Smooth muscle cell (in vitro differentiated cells): ENCODE data around the gene BCLAF1. TPM values are rescaled to one million over a fixed set of nuclear protein-coding genes. Genes with fewer than 3 reads are reported as not detected.

ENCODE experiments used
- DNase-seq: peaks from one replicate; lab custom pipeline; 2025; ENCODE audit not compliant: unreplicated experiment; lab: John Stamatoyannopoulos, UW
- H2AFZ ChIP-seq: fragments of 200-600 bp; sonication (generic); 2 replicates; pipeline ENCODE4 v1.6.0; 2016; ENCODE audit warnings: antibody characterized with exemption, low read depth, mild to moderate bottlenecking
- H3F3A ChIP-seq: fragments of 200-600 bp; sonication (generic); 2 replicates; pipeline ENCODE4 v1.6.0; 2017; ENCODE audit warnings: antibody characterized with exemption, low read depth
- H3K27ac ChIP-seq: fragments of 200-600 bp; sonication (generic); 2 replicates; pipeline ENCODE4 v1.5.1; 2016; ENCODE audit warnings: low read depth, mild to moderate bottlenecking
- H3K27me3 ChIP-seq: fragments of 200-600 bp; sonication (generic); 2 replicates; pipeline ENCODE4 v1.6.1; 2016; ENCODE audit warnings: low read depth, mild to moderate bottlenecking
- H3K36me3 ChIP-seq: fragments of 200-600 bp; sonication (generic); 2 replicates; pipeline ENCODE4 v1.5.1; 2016; ENCODE audit warnings: low read depth
- H3K4me1 ChIP-seq: fragments of 200-600 bp; sonication (generic); 2 replicates; pipeline ENCODE4 v1.5.1; 2016; ENCODE audit warnings: low read depth
- H3K4me2 ChIP-seq: fragments of 200-600 bp; sonication (generic); 2 replicates; pipeline ENCODE4 v1.6.0; 2016; ENCODE audit warnings: mild to moderate bottlenecking
- H3K4me3 ChIP-seq: fragments of 200-600 bp; sonication (generic); 2 replicates; pipeline ENCODE4 v1.5.1; 2016; ENCODE audit warnings: mild to moderate bottlenecking
- H3K79me2 ChIP-seq: fragments of 200-600 bp; sonication (generic); 2 replicates; pipeline ENCODE4 v1.6.0; 2016; ENCODE audit warnings: low read depth, mild to moderate bottlenecking
- H3K9ac ChIP-seq: fragments of 200-600 bp; sonication (generic); 2 replicates; pipeline ENCODE4 v1.6.0; 2016; ENCODE audit warnings: low read depth
- H3K9me3 ChIP-seq: fragments of 200-600 bp; sonication (generic); replicated peaks from 2 replicates; pipeline ENCODE4 v1.5.1; 2016; ENCODE audit warnings: low read depth
- H4K20me1 ChIP-seq: fragments of 200-600 bp; sonication (generic); 2 replicates; pipeline ENCODE4 v1.6.0; 2016; ENCODE audit warnings: low read depth
- CTCF ChIP-seq: fragments of 200-600 bp; sonication (generic); IDR thresholded peaks from 2 replicates; pipeline ENCODE4 v1.5.1; 2017; ENCODE audit warnings: borderline replicate concordance, mild to moderate bottlenecking, antibody characterized with exemption; ENCODE audit not compliant: insufficient read depth, poor library complexity, severe bottlenecking
- WGBS: methylation state at CpG from one replicate; pipeline ENCODE4 v1.1.7; 2016; ENCODE audit warnings: low lambda C conversion rate; 5-methylcytosine and 5-hydroxymethylcytosine counted together
- polyA plus RNA-seq: library from polyadenylated mRNA; unstranded; fragments of >200 nt; fragmentation: Nextera tagmentation; extraction: Ambion mirVana; gene quantifications from 2 replicates; pipeline ENCODE4 v1.2.1, GENCODE V29; 2016
- total RNA-seq: library from RNA; depleted of rRNA; stranded (reverse); fragments of >200 nt; gene quantifications from 2 replicates; pipeline ENCODE4 v1.2.3, GENCODE V29; 2014

Gene BCLAF1
- total and polyA plus RNA-seq, 2 experiments from 2014 or later: 61.1 to 151 TPM

DNA sequence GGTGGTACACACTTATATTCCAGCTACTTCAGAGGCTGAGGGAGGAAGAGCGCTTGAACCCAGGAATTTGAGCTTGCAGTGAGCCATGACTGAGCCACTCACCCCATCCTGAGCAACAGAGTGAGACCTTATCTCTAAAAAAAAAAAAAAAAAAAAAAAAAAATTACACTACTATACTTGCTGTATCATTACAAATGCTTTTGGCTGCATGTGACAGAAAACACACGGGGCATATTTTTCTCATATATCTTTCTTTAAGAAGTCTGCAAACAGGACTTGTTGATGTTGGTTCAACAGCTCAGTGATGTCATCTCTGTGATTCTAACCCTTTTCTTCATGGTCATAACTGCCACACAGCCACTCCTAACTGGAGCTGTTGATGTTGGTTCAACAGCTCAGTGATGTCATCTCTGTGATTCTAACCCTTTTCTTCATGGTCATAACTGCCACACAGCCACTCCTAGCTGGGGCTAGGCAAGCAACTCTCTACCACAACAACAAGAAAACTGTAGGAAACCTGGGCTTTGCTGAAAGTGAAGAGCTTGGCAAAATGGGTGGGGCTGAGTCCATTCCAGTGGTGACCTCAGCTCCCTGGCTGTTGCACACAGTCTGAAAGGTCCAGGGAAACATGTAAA lies 59.3 kb downstream of the BCLAF1 start:
- no peaks in the 10 kb centered on the region for H4K20me1 ChIP-seq
- H3K9ac ChIP-seq: no peak overlapping the region
- no peak overlapping the region for H3K27ac ChIP-seq
- WGBS: 92% methylated on average over 2 of the region's 2 CpGs
- H3K36me3 ChIP-seq: no peaks in the 10 kb centered on the region
- H3K9me3 ChIP-seq: no peaks in the 10 kb centered on the region
- H2AFZ ChIP-seq: no peak overlapping the region
- no peak overlapping the region for H3K4me2 ChIP-seq
- DNase-seq: no peak
- no peaks in the 10 kb centered on the region for H3K79me2 ChIP-seq
- no peak overlapping the region for H3K4me3 ChIP-seq
- no peaks in the 10 kb centered on the region for H3K4me1 ChIP-seq
- H3F3A ChIP-seq: peaks cover 4% of the 10 kb centered on the region
- no peak for TF ChIP-seq CTCF
- H3K27me3 ChIP-seq: no peaks in the 10 kb centered on the region

DNA sequence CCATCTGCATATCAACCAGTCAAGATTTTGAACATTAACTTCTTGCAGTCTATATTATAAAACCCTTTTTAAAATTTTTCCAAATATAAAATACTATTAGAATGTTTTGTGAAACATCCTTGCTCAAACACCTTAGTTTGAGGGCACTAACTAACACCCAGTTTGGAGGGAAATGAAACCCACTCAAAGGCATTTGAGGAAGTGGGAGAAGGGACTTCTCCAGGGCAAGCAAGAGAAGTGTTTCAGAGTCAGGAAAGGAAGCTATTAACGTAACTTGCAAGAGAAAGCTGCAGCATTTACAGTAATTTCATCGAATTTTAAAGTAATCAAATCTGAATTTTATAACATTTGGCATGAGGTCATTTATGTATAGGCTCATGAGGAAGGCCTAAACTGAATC lies 60.8 kb downstream of the BCLAF1 start:
- H3K4me2 ChIP-seq: no peak overlapping the region
- no peaks in the 10 kb centered on the region for H4K20me1 ChIP-seq
- TF ChIP-seq CTCF: no peak
- no peaks in the 10 kb centered on the region for H3K27me3 ChIP-seq
- no peak for DNase-seq
- no peaks in the 10 kb centered on the region for H3K36me3 ChIP-seq
- H3K79me2 ChIP-seq: no peaks in the 10 kb centered on the region
- no peaks in the 10 kb centered on the region for H3K9me3 ChIP-seq
- no peaks in the 10 kb centered on the region for H3K4me1 ChIP-seq
- no peak overlapping the region for H2AFZ ChIP-seq
- no peaks in the 10 kb centered on the region for H3F3A ChIP-seq
- H3K9ac ChIP-seq: no peak overlapping the region
- 95% methylated on average over 2 of the region's 2 CpGs for WGBS
- no peak overlapping the region for H3K4me3 ChIP-seq
- H3K27ac ChIP-seq: no peak overlapping the region

DNA sequence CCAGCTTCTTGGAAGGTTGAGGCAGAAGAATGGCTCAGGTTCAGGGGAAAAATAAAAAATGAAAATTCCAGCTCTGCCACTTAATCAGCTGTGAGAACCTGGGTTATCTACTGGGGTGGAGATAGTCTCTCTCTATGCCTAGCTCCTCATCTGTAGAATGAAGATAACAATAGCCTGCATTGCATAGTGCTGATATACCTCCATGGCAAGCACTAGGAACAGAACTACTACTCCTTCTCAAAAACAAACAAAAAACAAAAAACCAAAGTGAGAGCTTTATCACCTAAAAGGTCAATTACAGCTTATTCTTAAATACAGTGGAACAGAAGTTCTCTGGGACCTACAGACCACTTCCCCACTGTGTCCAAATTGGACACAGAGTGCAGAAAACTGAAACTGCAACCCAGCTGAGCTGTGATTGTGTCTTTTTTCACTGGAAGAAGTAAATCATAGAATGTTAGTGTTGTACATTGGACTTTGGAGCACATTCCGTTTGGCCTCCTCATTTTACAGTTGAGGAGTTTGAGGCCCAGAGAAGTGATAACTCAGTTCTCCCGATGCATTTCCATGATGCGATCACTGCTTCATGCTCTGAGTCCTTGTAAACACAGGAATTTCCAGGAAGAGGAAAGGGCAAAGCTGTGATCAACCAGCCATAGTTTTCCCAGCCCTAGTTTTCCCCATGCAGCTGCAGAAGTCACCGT lies 62.8 kb downstream of the BCLAF1 start:
- H3K4me2 ChIP-seq: peak overlapping the region; percentile 73
- peak overlapping the region; percentile 2 for H2AFZ ChIP-seq

More for the DNA sequence above, 62.8 kb downstream of the BCLAF1 start:
- 36% methylated on average over 4 of the region's 4 CpGs for WGBS
- H3K27me3 ChIP-seq: no peaks in the 10 kb centered on the region
- no peaks in the 10 kb centered on the region for H3F3A ChIP-seq
- no peak for DNase-seq
- no peaks in the 10 kb centered on the region for H3K4me1 ChIP-seq
- H3K27ac ChIP-seq: peak overlapping the region; percentile 3
- no peak overlapping the region for H3K9ac ChIP-seq
- no peaks in the 10 kb centered on the region for H3K79me2 ChIP-seq
- no peak for TF ChIP-seq CTCF
- peak overlapping the region; percentile 25 for H3K4me3 ChIP-seq
- no peaks in the 10 kb centered on the region for H3K36me3 ChIP-seq
- H3K9me3 ChIP-seq: no peaks in the 10 kb centered on the region
- no peaks in the 10 kb centered on the region for H4K20me1 ChIP-seq
